Neutrophil (primary cell): Measurements from ENCODE around the gene AKAP6.

Source experiments
- H3K27ac ChIP-seq: fragments of 200-600 bp; sonication (generic); 2 replicates; pipeline ENCODE4 v1.5.1; 2016; ENCODE audit warnings: mild to moderate bottlenecking, moderate library complexity
- H3K27me3 ChIP-seq: fragments of 200-600 bp; sonication (generic); 2 replicates; pipeline ENCODE4 v1.6.0; 2016; ENCODE audit warnings: mild to moderate bottlenecking
- H3K36me3 ChIP-seq: fragments of 200-600 bp; sonication (generic); 2 replicates; pipeline ENCODE4 v1.5.1; 2017
- H3K4me1 ChIP-seq, 2 experiments: fragments of 200-600 bp in 1 of 2; sonication (generic) in 1 of 2; 1 replicate in 1 of 2; 2 replicates in 1 of 2; pipeline versions ENCODE4 v1.5.1 to v1.6.1; 2013 to 2016; ENCODE audit warnings: low read depth in 1 of 2, low read length in 1 of 2, mild to moderate bottlenecking in 1 of 2, moderate library complexity in 1 of 2; ENCODE audit not compliant: control insufficient read depth in 1 of 2, insufficient read depth in 1 of 2
- H3K4me3 ChIP-seq, 2 experiments: fragments of 200-600 bp in 1 of 2; sonication (generic) in 1 of 2; 1 replicate in 1 of 2; 2 replicates in 1 of 2; pipeline ENCODE4 v1.5.1; 2013 to 2016; ENCODE audit warnings: low read depth in 1 of 2, low read length in 1 of 2, mild to moderate bottlenecking in 1 of 2, moderate library complexity in 1 of 2
- H3K9me3 ChIP-seq: fragments of 200-600 bp; sonication (generic); 2 replicates; pipeline ENCODE4 v1.5.1; 2016
- TF ChIP-seq, protein P1 (sequence below): fragments of 200-600 bp; sonication (generic); IDR thresholded peaks from 2 replicates; pipeline ENCODE4 v1.5.1; 2016; ENCODE audit warnings: antibody characterized with exemption

Gene AKAP6

DNA sequence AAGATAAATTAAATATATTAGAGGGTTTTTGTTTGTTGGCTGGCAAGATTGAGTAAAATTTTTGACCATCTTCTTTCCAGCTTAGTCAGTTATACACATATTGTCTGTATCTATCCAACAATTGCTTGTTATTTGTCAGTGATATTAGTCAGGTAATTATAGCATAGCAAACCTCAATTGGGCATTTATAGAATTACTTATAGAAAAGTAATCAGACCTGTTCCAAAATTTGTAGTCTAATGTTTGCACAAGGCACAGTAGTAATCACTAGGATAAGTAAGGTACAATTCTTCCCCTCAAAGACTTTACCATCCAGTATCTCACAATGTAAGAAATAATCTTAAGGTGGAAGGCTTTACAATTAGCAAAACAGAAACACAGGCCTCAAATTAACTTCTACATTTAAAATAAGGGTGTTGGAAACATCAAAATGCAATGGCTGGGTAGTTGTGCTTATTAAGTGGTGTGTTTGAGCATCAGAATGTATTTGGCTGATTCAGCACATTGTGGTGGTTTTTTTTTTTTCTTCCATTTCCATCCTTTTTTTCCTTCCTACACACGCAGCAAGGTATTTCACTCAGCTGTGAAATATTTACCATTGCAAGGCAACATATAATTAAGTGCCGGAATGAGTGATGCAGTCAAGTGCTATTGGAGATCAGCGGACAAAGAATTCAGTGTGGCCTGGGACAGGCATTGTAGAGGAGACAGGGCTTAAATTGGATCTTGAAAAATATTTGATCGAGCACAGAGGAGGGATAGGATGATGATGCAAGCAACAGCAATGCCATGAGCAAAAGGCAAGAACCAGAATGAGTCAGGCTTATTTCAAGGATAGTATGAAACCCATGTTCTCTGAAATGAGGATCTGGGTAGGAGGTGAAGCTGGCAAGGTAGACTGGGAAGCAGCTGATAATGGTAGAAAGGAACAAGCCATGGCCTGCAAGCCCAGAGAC, 178.2 kb downstream of the AKAP6 start:
- Histone ChIP-seq H3K36me3 (no peaks in the 10 kb centered on the region), H3K4me3 (no peak overlapping the region), H3K27ac (no peak overlapping the region), H3K27me3 (no peaks in the 10 kb centered on the region), H3K4me1 (no peaks in the 10 kb centered on the region), H3K9me3 (no peaks in the 10 kb centered on the region)
- TF ChIP-seq, protein P1, sequence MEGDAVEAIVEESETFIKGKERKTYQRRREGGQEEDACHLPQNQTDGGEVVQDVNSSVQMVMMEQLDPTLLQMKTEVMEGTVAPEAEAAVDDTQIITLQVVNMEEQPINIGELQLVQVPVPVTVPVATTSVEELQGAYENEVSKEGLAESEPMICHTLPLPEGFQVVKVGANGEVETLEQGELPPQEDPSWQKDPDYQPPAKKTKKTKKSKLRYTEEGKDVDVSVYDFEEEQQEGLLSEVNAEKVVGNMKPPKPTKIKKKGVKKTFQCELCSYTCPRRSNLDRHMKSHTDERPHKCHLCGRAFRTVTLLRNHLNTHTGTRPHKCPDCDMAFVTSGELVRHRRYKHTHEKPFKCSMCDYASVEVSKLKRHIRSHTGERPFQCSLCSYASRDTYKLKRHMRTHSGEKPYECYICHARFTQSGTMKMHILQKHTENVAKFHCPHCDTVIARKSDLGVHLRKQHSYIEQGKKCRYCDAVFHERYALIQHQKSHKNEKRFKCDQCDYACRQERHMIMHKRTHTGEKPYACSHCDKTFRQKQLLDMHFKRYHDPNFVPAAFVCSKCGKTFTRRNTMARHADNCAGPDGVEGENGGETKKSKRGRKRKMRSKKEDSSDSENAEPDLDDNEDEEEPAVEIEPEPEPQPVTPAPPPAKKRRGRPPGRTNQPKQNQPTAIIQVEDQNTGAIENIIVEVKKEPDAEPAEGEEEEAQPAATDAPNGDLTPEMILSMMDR = no peak

GRCh38 chr14:32508281-32508680, 179.2 kb downstream of the AKAP6 start:
- no peak overlapping the region for H3K27ac ChIP-seq
- H3K9me3 ChIP-seq = no peaks in the 10 kb centered on the region
- no peaks in the 10 kb centered on the region for H3K36me3 ChIP-seq
- no peak overlapping the region for H3K4me3 ChIP-seq
- no peaks in the 10 kb centered on the region for H3K4me1 ChIP-seq
- no peaks in the 10 kb centered on the region for H3K27me3 ChIP-seq
- TF ChIP-seq, protein P1 = no peak

DNA sequence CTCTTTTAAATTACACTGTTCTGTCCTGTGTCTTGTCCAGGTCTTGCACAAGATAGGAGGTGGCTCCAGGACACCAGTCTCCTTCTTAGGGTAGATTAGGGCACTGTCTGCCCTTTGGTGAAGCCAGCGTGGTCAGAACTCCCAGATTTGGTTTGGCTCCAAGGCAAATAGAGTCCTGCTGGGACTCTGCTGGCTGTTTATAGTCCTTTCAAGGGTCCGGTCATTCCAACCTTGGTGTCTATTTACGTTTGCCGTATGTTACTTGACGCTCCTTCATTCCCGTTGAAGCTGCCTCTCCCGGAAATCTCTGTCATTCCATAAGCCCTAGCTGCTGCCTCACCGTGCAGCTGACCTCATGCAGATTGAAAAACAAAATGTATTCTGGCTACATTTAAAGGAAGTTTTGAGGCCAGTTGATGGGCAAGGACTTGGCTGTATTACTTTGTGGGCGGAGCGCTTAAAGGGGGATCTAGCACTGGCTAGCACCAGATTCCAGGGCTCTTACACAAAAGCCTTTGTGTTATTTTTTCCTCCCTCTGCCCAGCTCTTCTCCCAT, 180.6 kb downstream of the AKAP6 start:
- Histone ChIP-seq H3K4me1 (no peaks in the 10 kb centered on the region), H3K27me3 (no peaks in the 10 kb centered on the region), H3K9me3 (no peaks in the 10 kb centered on the region), H3K36me3 (no peaks in the 10 kb centered on the region), H3K4me3 (no peak overlapping the region), H3K27ac (no peak overlapping the region)
- TF ChIP-seq, protein P1 = no peak

DNA sequence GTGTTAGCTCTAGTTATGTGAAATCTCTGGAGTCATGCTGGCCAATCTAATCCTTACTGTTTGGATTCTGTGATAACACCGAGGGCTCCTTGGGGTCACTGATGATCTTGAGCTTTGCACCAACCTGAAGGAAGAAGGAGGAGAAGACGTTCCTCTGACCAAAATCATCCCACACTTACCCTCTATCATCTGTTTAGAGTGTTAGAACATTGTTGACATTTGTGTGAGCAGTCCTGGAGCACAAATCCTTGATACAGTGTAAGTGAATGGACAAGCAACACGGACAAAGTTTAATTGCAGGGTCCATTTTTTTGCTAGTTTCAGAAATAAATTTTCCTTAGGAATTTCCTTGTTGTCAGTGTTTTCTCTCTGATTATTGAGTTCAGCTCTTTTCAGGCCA, 181.7 kb downstream of the AKAP6 start:
- no peaks in the 10 kb centered on the region for H3K27me3 ChIP-seq
- H3K36me3 ChIP-seq = no peaks in the 10 kb centered on the region
- TF ChIP-seq, protein P1 = no peak
- no peaks in the 10 kb centered on the region for H3K9me3 ChIP-seq
- no peak overlapping the region for H3K4me3 ChIP-seq
- H3K27ac ChIP-seq = no peak overlapping the region
- H3K4me1 ChIP-seq = no peaks in the 10 kb centered on the region

DNA sequence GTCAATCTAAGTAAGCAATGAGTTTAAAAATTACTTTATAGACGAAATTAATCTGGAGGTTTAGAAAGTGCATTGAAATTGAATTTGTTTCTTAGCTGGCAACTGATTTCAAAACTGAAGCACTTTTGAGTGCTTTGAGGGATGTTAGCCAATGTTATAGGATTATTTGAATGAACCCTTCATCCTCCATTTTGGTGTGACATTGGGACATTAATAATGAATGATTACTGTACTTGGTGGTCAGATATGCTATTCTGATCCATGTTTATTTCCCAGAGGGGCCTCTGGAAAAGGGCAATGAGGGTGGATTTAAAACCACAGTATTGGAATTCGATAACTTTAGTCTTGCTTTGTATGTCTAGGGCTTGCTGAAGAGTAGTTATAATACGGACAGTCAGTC, 183.2 kb downstream of the AKAP6 start:
- TF ChIP-seq, protein P1 = no peak
- Histone ChIP-seq H3K36me3 (no peaks in the 10 kb centered on the region), H3K4me1 (no peaks in the 10 kb centered on the region), H3K9me3 (no peaks in the 10 kb centered on the region), H3K27ac (no peak overlapping the region), H3K4me3 (no peak overlapping the region), H3K27me3 (no peaks in the 10 kb centered on the region)
